LoVo (cell line): ENCODE measurements around the gene DVL2.
A peak's percentile ranks its signal among the peaks of the same experiment; 100 is the strongest.

ENCODE experiments used
- DNase-seq: peaks from one replicate; pipeline ENCODE4 v3.0.0-alpha.2; 2016; ENCODE audit warnings: low spot score

DVL2 gene

GRCh38 chr17:7234083-7234951, at the start of gene DVL2:
DVL2 (minus strand) TSS chr17:7234517; CDS start chr17:7234262, 255 bp downstream.
- DNase-seq = peak; percentile 94

DNA sequence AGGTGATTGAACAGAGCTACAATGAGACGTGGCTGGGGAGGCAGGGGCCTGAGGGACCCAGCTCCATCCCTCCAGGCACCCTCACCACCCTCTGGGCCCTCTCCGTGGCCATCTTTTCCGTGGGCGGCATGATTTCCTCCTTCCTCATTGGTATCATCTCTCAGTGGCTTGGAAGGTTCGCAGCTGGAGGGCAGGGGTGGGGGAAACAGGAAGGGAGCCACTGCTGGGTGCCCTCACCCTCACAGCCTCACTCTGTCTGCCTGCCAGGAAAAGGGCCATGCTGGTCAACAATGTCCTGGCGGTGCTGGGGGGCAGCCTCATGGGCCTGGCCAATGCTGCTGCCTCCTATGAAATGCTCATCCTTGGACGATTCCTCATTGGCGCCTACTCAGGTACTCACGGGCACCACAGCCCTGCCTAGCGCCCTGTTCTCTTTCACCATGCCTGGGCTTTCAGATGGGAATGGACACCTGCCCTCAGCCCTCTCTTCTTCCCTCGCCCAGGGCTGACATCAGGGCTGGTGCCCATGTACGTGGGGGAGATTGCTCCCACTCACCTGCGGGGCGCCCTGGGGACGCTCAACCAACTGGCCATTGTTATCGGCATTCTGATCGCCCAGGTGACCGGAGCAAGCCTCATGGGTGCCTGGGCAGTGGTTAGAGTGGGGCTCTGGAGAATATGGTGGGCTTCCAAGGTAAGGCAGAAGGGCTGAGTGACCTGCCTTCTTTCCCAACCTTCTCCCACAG, 49.3 kb upstream of the DVL2 start:
- no peak for DNase-seq

DNA sequence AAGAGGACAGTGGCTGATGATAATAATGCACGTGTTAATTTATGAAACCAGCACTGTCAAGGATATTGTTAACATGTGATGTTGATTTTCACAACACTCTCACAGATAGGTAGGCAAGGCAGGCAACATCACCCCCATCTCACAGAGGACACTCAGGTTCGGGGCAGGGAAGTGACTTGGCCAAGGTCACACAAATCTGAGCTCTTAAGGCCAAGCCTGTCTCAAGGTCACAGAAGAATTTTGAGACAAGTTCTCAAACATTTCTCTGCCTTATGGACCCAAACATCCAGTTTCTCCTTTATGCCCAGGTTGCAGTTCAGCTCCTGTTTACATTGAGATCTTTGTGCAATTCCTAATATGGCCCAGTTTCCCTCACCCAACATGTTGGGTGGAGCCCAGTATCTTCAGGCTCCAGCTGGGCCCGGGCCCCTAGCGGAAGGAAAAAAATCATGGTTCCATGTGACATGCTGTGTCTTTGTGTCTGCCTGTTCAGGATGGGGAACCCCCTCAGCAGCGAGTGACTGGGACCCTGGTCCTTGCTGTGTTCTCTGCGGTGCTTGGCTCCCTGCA, 48.5 kb upstream of the DVL2 start:
- no peak for DNase-seq

- no peak for DNase-seq
These were observed 47.8 kb upstream of the DVL2 start for GRCh38 chr17:7281953-7282751.

DNA sequence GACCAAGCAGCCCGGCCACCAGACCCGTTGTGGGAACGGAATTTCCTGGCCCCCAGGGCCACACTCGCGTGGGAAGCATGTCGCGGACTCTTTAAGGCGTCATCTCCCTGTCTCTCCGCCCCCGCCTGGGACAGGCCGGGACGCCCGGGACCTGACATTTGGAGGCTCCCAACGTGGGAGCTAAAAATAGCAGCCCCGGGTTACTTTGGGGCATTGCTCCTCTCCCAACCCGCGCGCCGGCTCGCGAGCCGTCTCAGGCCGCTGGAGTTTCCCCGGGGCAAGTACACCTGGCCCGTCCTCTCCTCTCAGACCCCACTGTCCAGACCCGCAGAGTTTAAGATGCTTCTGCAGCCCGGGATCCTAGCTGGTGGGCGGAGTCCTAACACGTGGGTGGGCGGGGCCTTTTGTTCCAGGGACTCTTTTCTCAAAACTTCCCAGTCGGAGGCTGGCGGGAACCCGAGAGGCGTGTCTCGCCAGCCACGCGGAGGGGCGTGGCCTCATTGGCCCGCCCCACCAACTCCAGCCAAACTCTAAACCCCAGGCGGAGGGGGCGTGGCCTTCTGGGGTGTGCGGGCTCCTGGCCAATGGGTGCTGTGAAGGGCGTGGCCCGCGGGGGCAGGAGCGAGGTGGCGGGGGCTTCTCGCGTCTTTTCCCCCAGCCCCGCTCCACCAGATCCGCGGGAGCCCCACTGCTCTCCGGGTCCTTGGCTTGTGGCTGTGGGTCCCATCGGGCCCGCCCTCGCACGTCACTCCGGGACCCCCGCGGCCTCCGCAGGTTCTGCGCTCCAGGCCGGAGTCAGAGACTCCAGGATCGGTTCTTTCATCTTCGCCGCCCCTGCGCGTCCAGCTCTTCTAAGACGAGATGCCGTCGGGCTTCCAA, 47.0 kb upstream of the DVL2 start, which contains the start of gene SLC2A4:
SLC2A4 (plus strand) TSS at position 645 of the 879 bp plus-strand sequence; CDS start at position 862, 217 bp downstream.
- DNase-seq = peak; percentile 97

DNA sequence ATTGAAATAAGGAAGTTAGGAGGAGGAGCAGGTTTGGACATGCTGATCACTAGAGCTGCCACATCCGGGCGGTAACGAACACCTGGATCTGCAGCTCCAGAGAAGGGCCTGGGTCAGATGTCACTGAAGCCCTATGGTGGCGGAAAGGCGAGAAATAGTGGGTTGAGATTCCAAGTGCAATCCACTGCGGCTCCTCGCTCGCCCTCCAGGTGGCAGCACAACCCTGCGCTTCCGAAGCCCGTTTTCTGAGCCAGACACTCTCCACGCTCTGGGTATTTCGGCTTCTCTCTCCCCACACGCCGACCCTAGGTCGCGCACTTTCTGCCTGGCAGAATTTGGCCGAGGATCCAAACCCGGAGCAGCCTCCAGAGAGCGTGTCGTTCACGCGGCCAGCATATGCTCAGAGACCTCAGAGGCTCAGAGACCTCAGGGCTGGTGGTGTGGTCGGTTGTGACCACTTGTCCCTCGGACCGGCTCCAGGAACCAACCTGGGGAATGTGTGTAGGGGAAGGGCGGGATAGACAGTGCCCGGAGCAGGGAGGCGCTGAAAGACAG, 46.3 kb upstream of the DVL2 start:
- no peak for DNase-seq

GRCh38 chr17:7279448-7279847, 45.1 kb upstream of the DVL2 start:
- DNase-seq = no peak

GRCh38 chr17:7266784-7267183, 32.5 kb upstream of the DVL2 start:
- no peak for DNase-seq

DNA sequence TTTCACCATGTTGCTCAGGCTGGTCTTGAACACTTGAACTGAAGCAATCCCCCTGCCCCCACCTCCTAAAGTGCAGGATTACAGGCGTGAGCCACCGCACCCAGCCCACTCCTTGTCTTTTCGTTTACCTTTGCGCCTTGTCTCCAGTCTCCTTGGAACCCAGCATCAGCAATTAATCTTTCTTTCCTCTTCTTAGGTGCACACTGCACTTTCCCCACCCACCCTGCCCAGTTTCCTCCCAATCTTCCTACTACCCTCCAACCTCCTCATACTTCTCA, 29.4 kb upstream of the DVL2 start:
- DNase-seq = no peak

- peak; percentile 82 for DNase-seq
These were observed 28.9 kb upstream of the DVL2 start for GRCh38 chr17:7262935-7263800.

DNA sequence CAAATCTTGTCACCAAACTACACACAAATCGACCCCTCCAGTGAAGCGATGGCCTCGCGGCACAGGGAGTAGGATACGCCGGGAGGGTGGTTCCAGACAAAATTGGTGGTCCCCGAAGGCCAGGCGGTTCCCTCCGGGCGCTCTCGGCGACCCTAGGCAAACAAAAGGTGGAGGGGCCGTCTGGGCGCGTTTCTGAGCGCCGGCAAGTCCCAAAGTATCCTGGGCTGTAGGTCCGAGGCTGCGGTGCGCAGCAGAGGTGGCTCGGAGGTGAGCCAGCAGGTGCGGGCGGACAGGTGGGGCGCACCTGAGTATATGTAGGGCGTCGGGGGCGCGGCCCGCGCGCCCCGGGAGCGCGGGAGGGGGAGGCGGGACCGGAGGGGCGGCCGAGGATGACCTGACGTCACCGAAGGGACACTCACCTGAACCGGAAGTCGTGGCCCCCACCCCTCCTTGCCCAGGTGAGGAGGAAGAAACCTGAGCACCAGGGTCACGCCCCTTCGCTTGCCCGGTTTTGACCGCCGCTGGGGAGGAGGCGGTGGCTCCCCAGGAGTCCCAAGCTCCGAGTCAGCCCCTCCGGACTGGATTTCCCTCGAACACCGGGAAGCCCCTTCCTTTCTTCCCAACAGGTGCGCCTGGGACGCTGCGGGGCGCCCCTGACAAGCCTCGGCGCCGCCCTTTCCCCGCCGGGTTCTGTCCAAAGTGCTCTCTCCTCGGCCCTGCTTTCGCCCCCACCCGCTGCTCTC, 28.0 kb upstream of the DVL2 start, which contains the start of gene CLDN7:
CLDN7 (minus strand) TSS at position 287 of the 743 bp plus-strand sequence. CDS start 435 bp downstream, outside the sequence.
- DNase-seq = peak; percentile 87

GRCh38 chr17:7261379-7262191, 27.3 kb upstream of the DVL2 start:
- no peak for DNase-seq

DNA sequence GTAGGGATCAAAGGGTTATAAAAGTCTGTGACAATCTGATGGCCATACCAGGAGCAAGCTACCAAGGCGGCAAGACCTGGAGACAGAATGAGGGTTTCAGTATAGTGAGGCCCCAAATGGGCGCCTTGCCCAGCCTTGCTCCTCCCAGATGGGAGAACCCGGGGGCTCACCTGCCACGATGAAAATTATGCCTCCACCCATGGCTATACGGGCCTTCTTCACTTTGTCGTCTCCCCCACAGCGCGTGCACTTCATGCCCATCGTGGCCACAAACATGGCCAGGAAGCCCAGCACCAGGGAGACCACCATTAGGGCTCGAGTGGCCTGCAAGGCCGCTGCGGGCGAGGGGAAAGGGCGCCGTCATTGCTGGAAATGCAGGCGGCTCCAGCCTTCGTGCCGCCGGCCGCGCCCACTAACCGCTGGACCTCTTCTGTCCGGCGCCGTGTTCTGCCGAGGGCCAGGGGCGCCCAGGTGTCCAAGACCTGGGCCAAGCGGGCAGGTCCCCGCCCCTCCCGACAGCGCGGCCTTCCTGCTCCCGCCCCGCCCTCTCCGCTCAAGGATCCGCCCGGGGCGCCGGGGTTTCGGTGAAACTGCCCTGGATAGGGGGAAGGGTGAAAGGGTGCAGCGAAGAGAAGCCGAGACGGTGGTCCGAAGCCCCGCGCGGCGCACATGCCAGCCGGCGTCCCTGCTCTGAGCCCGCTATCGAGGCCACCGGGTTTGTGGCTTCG, 26.5 kb upstream of the DVL2 start:
- peak; percentile 66 for DNase-seq

DNA sequence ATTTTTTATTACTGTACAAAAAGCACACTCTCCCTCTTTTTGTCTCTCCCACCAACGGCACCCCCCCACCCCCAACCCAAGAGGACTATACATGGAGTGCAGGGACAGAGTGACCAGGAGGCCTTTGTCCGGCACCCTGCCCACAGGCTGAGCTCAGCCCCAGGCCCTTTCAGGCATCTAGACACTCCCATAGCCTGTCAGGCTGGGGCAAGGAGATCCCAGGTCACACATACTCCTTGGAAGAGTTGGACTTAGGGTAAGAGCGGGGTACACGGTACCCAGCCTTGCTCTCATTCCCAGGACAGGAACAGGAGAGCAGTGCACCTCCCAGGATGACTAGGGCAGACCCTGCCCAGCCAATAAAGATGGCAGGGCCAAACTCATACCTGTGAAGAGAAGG, 25.8 kb upstream of the DVL2 start:
- DNase-seq = no peak

DNA sequence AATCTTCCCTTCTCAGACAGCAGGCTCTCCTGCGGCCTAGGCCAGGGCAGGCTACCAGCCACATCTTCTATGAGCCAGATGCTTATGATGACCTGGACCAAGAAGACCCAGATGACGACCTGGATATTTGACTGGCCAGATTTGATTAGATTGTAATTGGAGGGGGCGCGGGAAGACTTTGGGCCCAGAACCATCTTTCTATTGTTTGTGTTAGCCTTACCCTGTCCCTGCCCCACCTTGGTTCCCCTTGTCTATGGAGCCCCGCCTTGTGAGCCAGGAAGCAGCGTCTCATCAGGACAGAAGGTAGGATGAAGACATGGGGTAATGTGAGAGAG, 25.2 kb upstream of the DVL2 start:
- no peak for DNase-seq

DNA sequence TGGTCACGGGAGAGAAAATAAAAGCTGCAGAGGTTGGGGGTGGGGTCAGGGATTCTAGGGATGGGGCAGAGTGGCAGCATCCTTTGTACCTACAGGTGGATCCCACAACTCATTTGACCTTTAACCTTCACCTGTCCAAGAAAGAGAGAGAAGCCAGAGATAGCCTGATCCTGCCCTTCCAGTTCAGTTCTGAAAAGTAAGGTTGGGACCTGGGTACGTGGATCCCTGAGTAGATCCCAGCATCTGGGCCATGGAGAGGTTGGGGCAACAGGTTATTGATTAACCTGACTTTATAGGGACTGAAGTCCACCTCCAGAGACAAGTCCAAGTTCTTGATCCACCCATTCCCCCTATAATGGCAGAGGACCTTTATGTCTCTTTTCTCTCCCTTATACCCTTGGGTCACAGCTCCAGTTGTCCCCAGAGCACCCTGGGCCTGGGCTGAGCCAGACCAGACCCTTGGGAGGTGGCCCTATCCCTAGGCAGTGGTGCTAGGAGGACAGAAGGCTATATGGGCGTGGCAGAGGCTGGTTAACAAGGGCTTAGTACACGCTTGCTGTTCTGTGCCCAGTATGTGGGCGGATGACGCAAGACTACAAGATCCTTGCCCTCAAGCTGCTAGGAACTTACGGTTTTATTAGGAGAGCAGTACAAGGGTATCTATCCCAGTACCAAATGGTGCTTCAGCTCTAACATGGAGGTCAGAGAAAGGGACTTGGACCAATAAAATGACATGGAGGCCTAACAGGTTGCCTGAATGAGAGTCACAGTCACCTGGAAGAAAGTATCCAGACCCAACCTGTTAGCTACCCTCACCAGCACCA, 24.6 kb upstream of the DVL2 start:
- DNase-seq = peak; percentile 89
